HS-5 (cell line): ENCODE results near the gene AMH.

Experiments
- DNase-seq: peaks from one replicate; pipeline ENCODE4 v3.0.0-alpha.2; 2012; ENCODE audit warnings: low read depth

The AMH gene

DNA sequence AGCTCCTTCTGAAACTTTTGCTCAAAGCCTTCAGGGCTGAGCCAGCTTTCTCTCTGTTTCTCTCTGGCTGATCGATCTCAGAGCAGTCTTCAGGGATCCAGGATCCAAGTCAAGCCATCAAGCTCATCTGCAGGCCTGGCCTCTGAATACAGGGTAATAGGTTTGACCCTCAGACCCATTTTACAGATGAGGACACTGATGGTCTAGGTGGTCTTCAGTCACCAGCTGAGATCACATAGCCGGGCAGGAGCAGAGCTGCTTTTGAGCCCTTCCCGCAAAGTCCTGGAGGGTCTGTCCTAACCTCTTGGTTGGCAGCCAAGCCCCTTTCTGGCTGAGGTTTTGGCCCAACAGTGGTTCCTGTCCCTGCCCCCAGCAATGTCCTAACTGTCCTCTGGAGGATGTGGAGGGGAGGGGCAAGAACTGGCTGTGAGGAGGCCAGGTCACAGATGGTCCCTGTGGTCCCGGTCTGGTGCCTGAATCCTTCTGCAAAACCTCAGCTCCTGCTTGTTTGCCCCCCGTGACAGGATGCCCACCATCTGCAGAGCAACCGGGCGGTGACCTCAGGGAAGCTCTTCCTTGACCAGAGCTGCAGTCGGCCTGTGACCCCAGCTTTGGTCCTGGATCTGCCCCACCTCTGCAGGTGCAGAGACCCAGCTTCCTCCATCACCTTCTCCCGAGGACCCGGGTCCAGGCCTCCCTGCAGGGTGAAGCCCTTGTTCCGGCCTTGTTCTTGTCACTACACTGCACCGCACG is 38.6 kb downstream of the AMH start:
- no peak for DNase-seq

- DNase-seq = no peak
Observed at GRCh38 chr19:2288338-2288817, 39.3 kb downstream of the AMH start.

DNA sequence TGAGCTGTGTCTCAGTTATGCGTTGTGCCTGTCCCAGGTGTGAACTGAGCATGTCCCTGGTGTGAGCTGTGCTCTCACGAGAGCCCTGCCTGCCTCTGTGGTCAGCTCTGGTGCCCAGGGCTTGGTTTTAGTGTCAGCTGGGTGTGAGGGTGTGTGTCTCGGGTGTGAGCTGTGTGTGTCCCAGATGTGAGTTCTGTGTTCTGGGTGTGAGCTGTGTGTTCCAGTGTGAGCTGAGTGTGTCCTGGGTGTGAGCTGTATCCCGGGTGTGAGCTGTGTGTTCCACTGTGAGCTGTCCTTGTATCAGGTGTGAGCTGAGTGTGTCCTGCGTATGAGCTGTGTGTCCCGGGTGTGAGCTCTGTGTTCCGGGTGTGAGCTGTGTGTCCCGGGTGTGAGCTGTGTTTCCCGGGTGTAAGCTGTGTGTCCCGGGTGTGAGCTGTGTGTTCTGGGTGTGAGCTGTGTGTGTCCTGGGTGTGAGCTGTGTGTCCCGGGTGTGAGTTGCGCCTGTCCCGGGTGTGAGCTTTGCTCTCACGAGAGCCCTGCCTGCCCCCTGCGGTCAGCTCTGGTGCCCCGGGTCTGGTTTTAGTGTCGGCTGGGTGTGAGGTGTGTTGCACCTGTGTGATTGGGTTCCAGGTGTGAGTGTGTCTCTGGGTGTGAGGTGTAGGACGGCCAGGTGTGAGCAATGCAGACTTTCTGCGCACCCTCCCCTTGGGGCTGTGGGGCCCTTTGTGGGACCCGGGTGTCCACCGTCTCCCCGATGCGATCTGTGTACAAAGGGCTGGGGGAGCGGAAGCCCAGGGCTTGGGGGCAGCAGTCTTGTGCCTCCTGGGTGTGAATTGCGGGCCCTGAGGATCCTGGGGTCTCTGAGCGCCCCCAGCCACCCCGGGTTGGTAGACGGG is 39.9 kb downstream of the AMH start:
- no peak for DNase-seq

DNA sequence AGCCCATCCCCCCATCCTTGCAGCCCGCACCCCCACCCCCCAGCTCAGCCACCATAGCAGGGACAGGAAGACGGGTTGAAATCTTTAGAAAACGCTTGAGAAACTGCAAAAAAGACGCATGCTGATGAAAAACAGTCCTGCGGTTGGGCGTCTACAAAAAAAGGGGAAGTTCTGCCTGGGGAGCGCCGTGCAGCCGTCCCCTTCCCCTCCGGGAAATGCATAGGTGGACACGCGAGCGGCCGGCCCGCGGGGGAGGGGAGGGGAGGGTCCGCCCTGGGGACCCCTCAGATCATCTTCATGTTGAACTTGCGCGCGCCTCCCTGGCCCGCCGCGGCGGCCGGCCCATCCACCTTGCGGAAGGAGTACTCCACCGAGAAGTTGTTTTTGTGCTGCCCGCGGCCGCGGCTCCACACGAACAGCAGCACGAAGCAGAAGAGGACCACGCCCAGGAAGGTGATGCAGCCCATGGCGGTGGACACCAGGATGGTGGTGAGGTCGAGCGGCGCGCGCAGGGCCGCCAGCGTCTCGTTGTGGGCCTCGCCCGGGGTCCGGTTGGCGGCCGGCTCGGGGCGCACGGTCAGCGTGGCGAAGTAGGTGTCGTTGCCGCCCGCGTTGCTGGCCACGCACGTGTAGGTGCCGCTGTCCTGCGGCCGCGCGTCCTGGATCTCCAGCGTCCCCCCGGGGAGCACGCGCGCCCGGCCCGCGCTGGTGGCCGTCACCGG is 40.8 kb downstream of the AMH start:
- DNase-seq = no peak

DNA sequence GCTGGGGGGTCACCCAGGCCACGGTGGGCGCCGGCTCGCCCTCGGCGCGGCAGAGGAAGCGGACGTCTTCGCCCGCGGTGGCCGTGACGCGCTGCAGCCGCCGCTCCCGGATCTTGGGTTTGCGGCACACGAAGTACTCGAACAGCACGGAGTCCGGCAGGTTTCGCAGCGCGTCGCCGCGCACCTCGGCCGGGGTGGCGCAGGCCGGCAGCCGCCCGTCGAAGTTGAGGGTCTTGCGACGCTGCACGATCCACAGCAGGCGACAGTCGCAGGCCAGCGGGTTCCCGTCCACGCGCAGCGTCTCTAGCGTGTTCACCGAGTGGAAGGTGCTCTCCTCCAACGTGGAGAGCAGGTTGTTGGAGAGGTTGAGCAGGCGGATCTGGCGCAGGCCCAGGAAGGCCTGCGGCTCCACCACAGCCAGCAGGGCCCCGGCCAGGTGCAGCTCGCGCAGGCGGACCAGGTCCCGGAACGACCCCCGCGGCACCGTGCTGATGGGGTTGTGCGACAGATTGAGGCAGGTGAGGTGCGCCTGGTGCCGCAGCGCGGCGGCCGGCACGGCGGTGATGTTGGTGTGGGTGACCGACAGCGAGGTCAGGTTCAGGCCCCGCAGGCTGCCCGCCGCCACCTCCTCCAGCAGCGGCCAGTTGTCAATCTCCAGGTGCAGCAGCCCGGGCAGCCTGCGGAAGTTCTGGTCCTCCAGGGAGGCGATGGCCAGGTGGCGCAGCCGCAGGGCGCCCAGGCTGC is 41.5 kb downstream of the AMH start:
- no peak for DNase-seq

- no peak for DNase-seq
Observed at GRCh38 chr19:2291185-2291751, 42.1 kb downstream of the AMH start.

DNA sequence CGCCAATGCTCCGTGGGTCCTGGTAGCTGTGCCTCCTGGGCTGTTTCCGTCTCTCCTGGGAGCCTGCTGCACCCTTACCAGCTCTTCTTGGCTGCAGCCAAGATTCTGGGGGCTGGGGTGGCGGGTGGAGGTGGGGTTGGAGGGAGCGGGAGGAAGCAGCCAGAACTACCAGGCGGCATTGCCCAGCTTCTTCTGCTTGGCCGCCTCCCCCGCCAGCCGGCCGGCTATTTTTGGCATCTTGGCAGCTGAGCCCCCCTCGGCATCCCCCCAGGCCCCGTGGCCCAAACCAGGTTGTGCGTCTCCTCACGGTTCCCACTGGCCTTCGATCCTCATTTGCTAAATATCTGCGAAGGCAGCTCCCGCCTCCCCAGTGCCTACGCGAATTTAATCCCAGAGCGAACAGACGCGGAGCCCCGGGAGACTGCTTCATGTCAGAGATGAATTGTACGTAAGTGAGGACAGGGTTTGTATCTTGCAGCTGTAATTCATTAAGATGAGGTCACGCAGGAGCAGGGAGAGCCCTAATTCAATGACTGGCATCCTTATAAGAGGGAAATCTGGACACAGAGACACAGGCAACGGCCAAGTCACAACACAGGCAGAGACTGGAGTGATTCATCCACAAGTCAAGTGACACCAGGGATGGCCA is 45.7 kb downstream of the AMH start:
- DNase-seq = no peak

GRCh38 chr19:2296141-2296540 is 47.0 kb downstream of the AMH start:
- no peak for DNase-seq

- DNase-seq = no peak
Observed at GRCh38 chr19:2300533-2300932, 51.4 kb downstream of the AMH start.
